Pancreas (tissue), 10 donors: ENCODE results near the gene CATSPERD. TPM values are rescaled to one million over a fixed set of nuclear protein-coding genes. Genes with fewer than 3 reads are reported as not detected.
"Not testable (repeated sequence)": the region's sequence is repeated elsewhere in the genome, so short reads cannot be mapped to it uniquely, and the experiment has no call there.

Experiments
- ATAC-seq, 4 donors: fragments of 200-7000 bp; cut with Tn5 transposase; one replicate each; pipeline versions ENCODE4 v1.8.0 to v1.9.1; 2020; ENCODE audit warnings: mild to moderate bottlenecking in 4 of 4, moderate library complexity in 4 of 4
- DNase-seq, 6 donors: peaks; one replicate each; pipeline ENCODE4 v3.0.0-alpha.2; 2020
- FAIRE-seq: peaks from 2 replicates; lab custom pipeline; 2012; peaks lifted over from hg19 to GRCh38; lab: Jason Lieb, UNC
- H3K27ac ChIP-seq, 4 donors: fragments of 200-600 bp; sonication (generic); 1 replicate in 3 of 4; 2 replicates in 1 of 4; pipeline versions ENCODE4 v1.5.0 to v1.8.0; 2020
- H3K27me3 ChIP-seq, 4 donors: fragments of 200-600 bp; one replicate each; pipeline ENCODE4 v1.8.0; 2021
- H3K36me3 ChIP-seq, 3 donors: fragments of 200-600 bp; sonication (generic) in 1 of 3; one replicate each; pipeline versions ENCODE4 v1.5.0 to v1.8.0; 2020 to 2021
- H3K4me1 ChIP-seq, 3 donors: fragments of 200-600 bp; one replicate each; pipeline ENCODE4 v1.8.0; 2021
- H3K4me3 ChIP-seq, 4 donors: fragments of 200-600 bp; sonication (generic) in 2 of 4; one replicate each; pipeline versions ENCODE4 v1.5.0 to v1.8.0; 2020 to 2021
- H3K9me3 ChIP-seq, 4 donors: fragments of 200-600 bp; one replicate each; pipeline ENCODE4 v1.8.0; 2021
- WGBS, 2 donors: extraction: QIAGEN DNeasy Blood & Tissue Kit; methylation state at CpG; one replicate each; pipeline ENCODE4 v1.1.7; 2013; 5-methylcytosine and 5-hydroxymethylcytosine counted together
- intact Hi-C, 3 donors: fragments of 100-400 bp; cut with DNase I; formaldehyde crosslinking; loops; one replicate each; pipeline versions ENCODE4 v1.11.1 to v1.14.2; 2022
- polyA plus RNA-seq, 2 donors: library from polyadenylated mRNA; stranded (reverse); fragments of 200-250 nt; gene quantifications; one replicate each; pipeline ENCODE4 v1.2.3, GENCODE V29; 2013
- total RNA-seq, 6 donors: library from RNA; stranded (reverse); fragmentation: NEBNext Ultra II Directional in 4 of 6; extraction: Animal tissue kit (Norgen Biotek cat#: 25700) in 4 of 6; gene quantifications; one replicate each; pipeline versions ENCODE4 v1.2.1 to v1.2.4, GENCODE V29; 2021 to 2023
- TF ChIP-seq, protein P1 (sequence below), 4 donors: fragments of 200-600 bp; sonication (generic) in 3 of 4; IDR thresholded peaks; one replicate each; pipeline versions ENCODE4 v1.5.0 to v1.8.0; 2021; ENCODE audit warnings: antibody characterized with exemption in 4 of 4
- donor health status: healthy with polysubstance abuse.
- donor health status: DM: no; HTN: no; CAD: no; lungs with moderate emphysema.
- donor health status: DM: no; HTN: no; CAD: no.
- donor health status: control.
- donor health status: control.
- donor health status: Bipolar disorder and iron deficiency.
- donor health status: DM: yes; HTN: yes; CAD: no.
- donor health status: DM: no; HTN: no; CAD: no.
- donor health status: DM: no; HTN: no; CAD: no.
- donor health status: DM: yes; HTN: yes; CAD: no.

Gene CATSPERD
- total and polyA plus RNA-seq, 8 donors = not detected

DNA sequence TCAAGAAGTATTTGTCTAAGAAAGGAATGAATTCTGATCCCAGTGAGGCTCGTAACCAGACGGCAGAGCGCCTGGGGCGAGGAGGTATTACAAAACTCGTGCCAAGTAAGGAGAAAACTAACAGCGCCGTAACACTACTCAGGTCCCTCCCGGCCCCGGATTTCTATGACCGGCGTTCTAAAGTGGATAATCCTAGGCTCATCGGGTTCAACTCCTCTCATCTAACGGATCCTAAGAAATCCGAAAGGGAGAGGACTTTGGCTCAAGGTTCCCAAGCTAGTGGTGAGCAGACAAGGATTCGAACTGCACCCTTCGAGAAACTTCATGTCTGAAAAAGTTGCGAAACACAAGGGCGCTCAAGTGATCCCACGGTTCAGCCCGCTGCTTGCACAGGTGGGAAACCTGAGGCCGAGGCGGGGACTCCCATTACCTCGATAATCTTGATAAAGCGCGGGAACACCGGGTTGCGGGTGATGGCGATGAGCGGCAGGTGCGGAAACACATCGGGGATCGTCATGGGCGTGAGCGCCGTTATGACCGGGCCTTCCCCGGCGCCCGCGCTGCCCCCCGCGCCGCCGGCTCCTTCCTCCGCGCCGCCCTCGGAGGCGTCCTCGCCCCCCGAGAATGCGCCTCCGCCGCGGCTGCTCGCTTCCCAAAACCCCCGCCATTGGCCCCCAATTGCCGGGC is 1.0 kb upstream of the CATSPERD start:
- Histone ChIP-seq H3K36me3 (no peaks in the 10 kb centered on the region), H3K9me3 (no peaks in the 10 kb centered on the region), H3K27me3 (no peaks in the 10 kb centered on the region), H3K4me1 (peaks cover 0 to 14% (median 10%) of the 10 kb centered on the region in 3 donors), H3K4me3 (peak overlapping the region; percentile 83 to 99 (median 93)), H3K27ac (peak overlapping the region; percentile 88 to 95 (median 90))
- 0 to 1% methylated on average over 30 to 58 of the region's 58 CpGs for WGBS, 2 donors
- FAIRE-seq (no peak), ATAC-seq (peak in 1 of 4 donors; percentile 1), DNase-seq (peak in 1 of 6 donors; percentile 51)
- TF ChIP-seq, protein P1, sequence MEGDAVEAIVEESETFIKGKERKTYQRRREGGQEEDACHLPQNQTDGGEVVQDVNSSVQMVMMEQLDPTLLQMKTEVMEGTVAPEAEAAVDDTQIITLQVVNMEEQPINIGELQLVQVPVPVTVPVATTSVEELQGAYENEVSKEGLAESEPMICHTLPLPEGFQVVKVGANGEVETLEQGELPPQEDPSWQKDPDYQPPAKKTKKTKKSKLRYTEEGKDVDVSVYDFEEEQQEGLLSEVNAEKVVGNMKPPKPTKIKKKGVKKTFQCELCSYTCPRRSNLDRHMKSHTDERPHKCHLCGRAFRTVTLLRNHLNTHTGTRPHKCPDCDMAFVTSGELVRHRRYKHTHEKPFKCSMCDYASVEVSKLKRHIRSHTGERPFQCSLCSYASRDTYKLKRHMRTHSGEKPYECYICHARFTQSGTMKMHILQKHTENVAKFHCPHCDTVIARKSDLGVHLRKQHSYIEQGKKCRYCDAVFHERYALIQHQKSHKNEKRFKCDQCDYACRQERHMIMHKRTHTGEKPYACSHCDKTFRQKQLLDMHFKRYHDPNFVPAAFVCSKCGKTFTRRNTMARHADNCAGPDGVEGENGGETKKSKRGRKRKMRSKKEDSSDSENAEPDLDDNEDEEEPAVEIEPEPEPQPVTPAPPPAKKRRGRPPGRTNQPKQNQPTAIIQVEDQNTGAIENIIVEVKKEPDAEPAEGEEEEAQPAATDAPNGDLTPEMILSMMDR (IDR thresholded peaks at IDR 0.05) = no peak
- intact Hi-C loops = no loop called here

GRCh38 chr19:5727453-5728050 is 7.1 kb downstream of the CATSPERD start:
- Histone ChIP-seq H3K27me3 (no peaks in the 10 kb centered on the region), H3K27ac (no peak overlapping the region), H3K9me3 (no peaks in the 10 kb centered on the region), H3K4me1 (no peaks in the 10 kb centered on the region), H3K4me3 (no peak overlapping the region), H3K36me3 (no peaks in the 10 kb centered on the region)
- TF ChIP-seq, protein P1 (IDR thresholded peaks at IDR 0.05) = no peak
- FAIRE-seq (no peak), ATAC-seq (no peak), DNase-seq (no peak)
- WGBS, 2 donors = 75 to 89% methylated on average over 4 of the region's 4 CpGs
- intact Hi-C loops = no loop called here

GRCh38 chr19:5733172-5733571 is 12.7 kb downstream of the CATSPERD start:
- H3K27me3 ChIP-seq, FAIRE-seq, H3K9me3 ChIP-seq, H3K27ac ChIP-seq, H3K36me3 ChIP-seq, DNase-seq, H3K4me3 ChIP-seq, ATAC-seq, H3K4me1 ChIP-seq, intact Hi-C loops: not testable (repeated sequence)
- WGBS, 2 donors = 71 to 77% methylated on average over 2 of the region's 2 CpGs

- FAIRE-seq = no peak
Measured at GRCh38 chr19:5738423-5738822, 18.0 kb downstream of the CATSPERD start.

DNA sequence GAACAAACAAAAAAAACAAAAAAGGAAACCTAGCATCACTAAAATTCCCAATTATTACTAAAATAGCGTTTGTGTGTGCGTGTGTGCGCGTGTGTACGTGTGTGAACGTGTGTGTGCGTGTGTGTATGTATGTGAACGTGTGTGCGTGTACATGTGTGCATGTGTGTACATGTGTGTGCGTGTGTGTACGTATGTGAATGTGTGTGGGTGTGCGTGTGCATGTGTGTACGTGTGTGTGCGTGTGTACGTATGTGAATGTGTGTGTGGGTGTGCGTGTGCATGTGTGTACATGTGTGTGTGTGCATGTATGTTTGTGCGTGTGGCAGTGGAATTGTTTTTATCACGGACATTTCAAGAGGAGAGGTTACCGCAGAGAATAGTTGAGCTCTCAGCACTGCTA is 21.6 kb downstream of the CATSPERD start:
- no peak for FAIRE-seq
- Histone ChIP-seq H3K27me3 (no peaks in the 10 kb centered on the region), H3K9me3 (no peaks in the 10 kb centered on the region), H3K27ac (no peak overlapping the region), H3K36me3 (no peaks in the 10 kb centered on the region), H3K4me3 (no peak overlapping the region), H3K4me1 (no peaks in the 10 kb centered on the region)
- 69 to 78% methylated on average over 19 of the region's 19 CpGs for WGBS, 2 donors
- no peak for DNase-seq
- no peak for ATAC-seq
- intact Hi-C loops = no loop called here
- TF ChIP-seq, protein P1 (IDR thresholded peaks at IDR 0.05) = no peak

More at GRCh38 chr19:5738423-5738822, 18.0 kb downstream of the CATSPERD start:
- Histone ChIP-seq H3K36me3 (no peaks in the 10 kb centered on the region), H3K4me1 (no peaks in the 10 kb centered on the region), H3K4me3 (no peak overlapping the region), H3K27ac (no peak overlapping the region), H3K27me3 (no peaks in the 10 kb centered on the region), H3K9me3 (no peaks in the 10 kb centered on the region)
- WGBS, 2 donors = 67 to 76% methylated on average over 8 of the region's 8 CpGs
- TF ChIP-seq, protein P1 (IDR thresholded peaks at IDR 0.05) = no peak
- ATAC-seq (no peak), DNase-seq (no peak)
- intact Hi-C loops = no loop called here
